Skeletal muscle tissue (tissue), 4 donors: Measurements from ENCODE around the gene CDKN2D. TPM values are rescaled to one million over a fixed set of nuclear protein-coding genes. Genes with fewer than 3 reads are reported as not detected.

Experiments
- H3K27ac ChIP-seq: one replicate; pipeline ENCODE4 v1.7.0; 2013; ENCODE audit warnings: mild to moderate bottlenecking, low read depth, low read length, inconsistent platforms
- H3K27me3 ChIP-seq, 3 donors: one replicate each; pipeline ENCODE4 v1.7.0; 2013; ENCODE audit warnings: low read length in 3 of 3; ENCODE audit not compliant: control insufficient read depth in 3 of 3, insufficient read depth in 3 of 3
- H3K36me3 ChIP-seq, 3 donors: one replicate each; pipeline ENCODE4 v1.7.0; 2013; ENCODE audit warnings: low read length in 3 of 3; ENCODE audit not compliant: control insufficient read depth in 3 of 3, insufficient read depth in 3 of 3
- H3K4me1 ChIP-seq, 3 donors: one replicate each; pipeline ENCODE4 v1.7.0; 2013; ENCODE audit warnings: low read length in 3 of 3, mild to moderate bottlenecking in 3 of 3; ENCODE audit not compliant: control insufficient read depth in 3 of 3, insufficient read depth in 3 of 3
- H3K4me3 ChIP-seq, 3 donors: one replicate each; pipeline ENCODE4 v1.7.0; 2013; ENCODE audit warnings: low read length in 3 of 3
- H3K9ac ChIP-seq, 3 donors: one replicate each; pipeline ENCODE4 v1.7.0; 2013; ENCODE audit warnings: low read length in 3 of 3, mild to moderate bottlenecking in 3 of 3, moderate library complexity in 2 of 3, low read depth in 1 of 3
- H3K9me3 ChIP-seq, 3 donors: one replicate each; pipeline ENCODE4 v1.7.0; 2013; ENCODE audit warnings: low read length in 3 of 3; ENCODE audit not compliant: control insufficient read depth in 3 of 3
- total RNA-seq: library from RNA; depleted of rRNA; stranded (reverse); fragments of >200 nt; gene quantifications from one replicate; pipeline ENCODE4 v1.2.3, GENCODE V29; 2014
- donor health status: Osteomylitis.

CDKN2D gene
- 16.7 TPM for total RNA-seq

- Histone ChIP-seq H3K36me3 (peaks cover 0 to 3% (median 0%) of the 10 kb centered on the region in 3 donors), H3K27ac (peak within 1 kb of the TSS; percentile 83), H3K4me1 (peaks cover 33 to 39% (median 34%) of the 10 kb centered on the region in 3 donors), H3K4me3 (peak within 1 kb of the TSS; percentile 71 to 75 (median 74)), H3K9me3 (no peaks in the 10 kb centered on the region), H3K9ac (peak within 1 kb of the TSS; percentile 29 to 76 (median 33)), H3K27me3 (no peaks in the 10 kb centered on the region)
Measured at GRCh38 chr19:10568826-10569651, at the start of gene CDKN2D. CDKN2D (minus strand) TSS chr19:10568979; CDS start chr19:10568653, 326 bp downstream.

DNA sequence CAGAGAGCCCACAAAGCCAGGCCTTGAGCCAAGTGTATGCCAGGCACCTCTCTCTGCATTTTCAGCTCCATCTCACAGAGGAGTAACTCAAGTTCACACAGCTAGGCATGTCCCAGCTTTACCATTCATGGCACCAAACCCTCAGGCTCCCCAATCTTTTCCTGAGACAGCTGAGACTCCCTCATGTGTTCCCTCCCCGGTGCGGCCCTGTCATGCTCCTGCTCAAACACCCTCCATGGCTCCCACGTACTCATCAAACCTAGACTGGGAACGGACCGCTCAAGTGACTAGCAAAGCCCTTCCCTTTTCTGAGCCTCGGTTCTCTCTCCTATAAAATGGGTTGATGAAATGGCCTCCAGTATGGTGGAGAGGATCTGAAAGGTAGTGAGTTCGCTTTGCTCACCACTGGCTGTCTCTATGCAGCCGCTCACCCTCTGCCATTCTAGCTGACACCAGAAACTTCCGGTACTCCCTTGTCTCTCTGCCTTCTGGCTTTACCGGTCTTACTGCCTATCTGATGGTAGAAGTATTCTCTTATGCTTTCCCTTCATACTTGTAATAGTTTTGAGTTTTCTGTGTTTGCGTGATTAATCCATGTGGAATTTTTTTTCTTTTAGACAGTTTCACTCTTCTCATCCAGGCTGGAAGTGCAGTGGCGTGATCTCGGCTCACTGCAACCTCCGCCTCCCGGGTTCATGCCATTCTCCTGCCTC, 48.8 kb upstream of the CDKN2D start:
- Histone ChIP-seq H3K27ac (peak overlapping the region; percentile 65), H3K9ac (no peak overlapping the region), H3K4me1 (peaks cover 11 to 20% (median 20%) of the 10 kb centered on the region in 3 donors), H3K27me3 (no peaks in the 10 kb centered on the region), H3K36me3 (no peaks in the 10 kb centered on the region), H3K9me3 (no peaks in the 10 kb centered on the region), H3K4me3 (no peak overlapping the region)

DNA sequence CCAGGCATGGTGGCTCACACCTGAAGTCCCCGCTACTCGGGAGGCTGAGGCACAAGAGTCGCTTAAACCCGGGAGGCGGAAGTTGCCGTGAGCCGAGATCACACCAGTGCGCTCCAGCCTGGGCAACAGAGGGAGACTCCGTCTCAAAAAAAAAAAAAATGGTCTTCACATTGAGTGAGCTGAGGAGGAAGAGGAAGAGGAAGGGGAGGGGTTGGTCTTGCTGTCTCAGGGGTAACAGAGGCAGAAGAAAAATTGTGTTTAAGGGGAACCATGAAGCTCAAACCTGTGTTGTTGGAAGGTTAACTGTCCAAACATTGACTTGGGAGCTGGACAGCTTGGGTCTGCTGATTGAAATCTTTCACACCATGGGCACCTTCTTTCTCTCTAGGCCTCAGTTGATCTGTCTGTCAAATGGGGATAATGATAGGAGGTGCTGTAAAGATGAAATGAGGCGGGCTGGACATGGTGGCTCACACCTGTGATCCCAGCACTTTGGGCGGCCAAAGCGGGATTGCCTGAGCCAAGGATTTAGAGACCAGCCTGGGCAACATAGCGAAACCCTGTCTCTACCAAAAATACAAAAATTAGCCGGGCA, 46.7 kb upstream of the CDKN2D start:
- no peak overlapping the region for H3K4me3 ChIP-seq
- peak overlapping the region; percentile 40 for H3K27ac ChIP-seq
- H3K9me3 ChIP-seq, result no peaks in the 10 kb centered on the region
- H3K36me3 ChIP-seq, result no peaks in the 10 kb centered on the region
- H3K9ac ChIP-seq, result no peak overlapping the region
- H3K27me3 ChIP-seq, result no peaks in the 10 kb centered on the region
- peaks cover 22 to 32% (median 31%) of the 10 kb centered on the region in 3 donors for H3K4me1 ChIP-seq

DNA sequence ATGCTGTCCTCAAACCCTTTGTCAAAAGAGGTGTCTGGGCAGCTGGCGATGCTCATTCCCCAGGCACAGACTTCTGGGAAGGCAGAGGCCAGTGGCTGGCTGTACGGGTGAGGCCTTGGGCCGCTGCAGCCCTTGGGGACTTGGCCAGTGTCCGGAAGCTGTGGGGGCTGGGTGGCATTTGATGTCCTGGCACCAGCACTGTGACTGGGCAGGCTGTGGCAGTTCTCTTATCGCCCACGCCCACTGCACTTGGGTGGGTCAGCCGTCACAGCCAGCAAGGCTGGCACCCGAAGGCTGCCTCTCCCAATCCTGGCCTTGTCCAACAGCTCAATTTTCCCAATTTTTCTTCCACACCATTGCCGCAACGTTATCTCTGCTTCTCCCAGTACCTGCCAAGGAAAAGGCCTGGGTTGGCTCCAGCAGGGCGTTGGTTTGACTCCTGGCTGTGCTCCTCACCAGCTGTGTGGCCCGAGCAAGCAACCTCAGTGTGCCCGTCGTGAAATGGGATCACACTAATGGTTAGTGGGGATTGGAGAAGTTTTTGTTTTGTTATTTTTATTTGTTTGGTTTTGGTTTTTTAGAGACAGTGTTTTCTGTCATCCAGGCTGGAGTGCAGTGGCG, 43.8 kb upstream of the CDKN2D start:
- H3K27me3 ChIP-seq, result no peaks in the 10 kb centered on the region
- peak overlapping the region; percentile 73 for H3K27ac ChIP-seq
- H3K9ac ChIP-seq, result peak overlapping the region; percentile 70 to 73 (median 71)
- no peaks in the 10 kb centered on the region for H3K9me3 ChIP-seq
- H3K4me3 ChIP-seq, result peak overlapping the region; percentile 54 to 64 (median 64)
- no peaks in the 10 kb centered on the region for H3K36me3 ChIP-seq
- peaks cover 18 to 30% (median 28%) of the 10 kb centered on the region in 3 donors for H3K4me1 ChIP-seq

GRCh38 chr19:10611907-10612306, 43.1 kb upstream of the CDKN2D start:
- Histone ChIP-seq H3K27ac (peak overlapping the region; percentile 73), H3K9ac (peak overlapping the region in 1 of 3 donors; percentile 73), H3K4me1 (peaks cover 15 to 27% (median 26%) of the 10 kb centered on the region in 3 donors)

GRCh38 chr19:10604460-10604980, 35.7 kb upstream of the CDKN2D start:
- H3K4me1 ChIP-seq, result peaks cover 22 to 23% (median 22%) of the 10 kb centered on the region in 3 donors
- peak overlapping the region in 1 of 3 donors; percentile 3 for H3K9ac ChIP-seq
- H3K36me3 ChIP-seq, result no peaks in the 10 kb centered on the region
- no peaks in the 10 kb centered on the region for H3K9me3 ChIP-seq
- H3K27ac ChIP-seq, result peak overlapping the region; percentile 87
- no peaks in the 10 kb centered on the region for H3K27me3 ChIP-seq
- H3K4me3 ChIP-seq, result peak overlapping the region; percentile 22 to 94 (median 43)

More at GRCh38 chr19:10611907-10612306, 43.1 kb upstream of the CDKN2D start:
- no peak overlapping the region for H3K4me3 ChIP-seq
- H3K9me3 ChIP-seq, result no peaks in the 10 kb centered on the region
- no peaks in the 10 kb centered on the region for H3K27me3 ChIP-seq
- H3K36me3 ChIP-seq, result no peaks in the 10 kb centered on the region

DNA sequence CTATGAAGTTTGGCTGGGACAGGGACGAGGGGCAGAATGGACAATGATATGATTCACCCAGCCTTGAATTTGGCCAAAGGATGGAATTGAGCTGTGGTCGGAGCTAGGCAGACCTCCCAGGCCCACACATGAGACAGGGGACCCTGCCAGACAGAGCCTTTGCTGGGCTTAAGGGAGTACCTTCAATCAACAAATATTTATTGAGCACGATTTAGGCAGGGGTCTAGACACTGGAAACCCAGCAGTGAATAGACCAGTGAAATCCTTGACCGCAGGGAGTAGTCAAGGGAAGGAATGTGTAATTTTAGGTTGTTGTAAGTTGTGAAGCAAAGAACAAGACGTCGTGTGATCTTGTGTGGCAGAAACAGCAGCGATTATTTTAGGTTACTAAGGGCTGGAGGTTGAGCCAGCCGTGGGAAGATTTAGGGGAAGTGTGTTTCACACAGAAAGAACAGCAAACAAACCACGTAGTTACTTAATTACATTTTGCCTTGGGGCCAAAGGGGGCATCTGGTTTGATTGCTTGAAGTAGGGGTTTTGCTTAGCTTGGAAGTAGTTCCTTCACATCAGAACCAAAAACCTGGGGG, 35.2 kb upstream of the CDKN2D start:
- H3K9ac ChIP-seq, result peak overlapping the region; percentile 89 to 91 (median 90)
- H3K4me3 ChIP-seq, result peak overlapping the region; percentile 91 to 94 (median 92)
- H3K9me3 ChIP-seq, result no peaks in the 10 kb centered on the region
- no peaks in the 10 kb centered on the region for H3K27me3 ChIP-seq
- H3K4me1 ChIP-seq, result peaks cover 22 to 23% (median 22%) of the 10 kb centered on the region in 3 donors
- peak overlapping the region; percentile 87 for H3K27ac ChIP-seq
- no peaks in the 10 kb centered on the region for H3K36me3 ChIP-seq

- Histone ChIP-seq H3K9me3 (no peaks in the 10 kb centered on the region), H3K27me3 (no peaks in the 10 kb centered on the region), H3K9ac (peak overlapping the region; percentile 89 to 91 (median 90)), H3K4me3 (peak overlapping the region; percentile 91 to 94 (median 92)), H3K27ac (peak overlapping the region; percentile 87), H3K4me1 (peaks cover 22 to 23% (median 22%) of the 10 kb centered on the region in 3 donors), H3K36me3 (no peaks in the 10 kb centered on the region)
Measured at GRCh38 chr19:10603084-10603872, 34.5 kb upstream of the CDKN2D start.
